ENCODE results near the gene TARBP1. TPM values are rescaled to one million over a fixed set of nuclear protein-coding genes. Genes with fewer than 3 reads are reported as not detected.

Gene TARBP1
- total and polyA plus RNA-seq, 2 experiments from 2014 or later: 12.8 to 22.9 TPM

DNA sequence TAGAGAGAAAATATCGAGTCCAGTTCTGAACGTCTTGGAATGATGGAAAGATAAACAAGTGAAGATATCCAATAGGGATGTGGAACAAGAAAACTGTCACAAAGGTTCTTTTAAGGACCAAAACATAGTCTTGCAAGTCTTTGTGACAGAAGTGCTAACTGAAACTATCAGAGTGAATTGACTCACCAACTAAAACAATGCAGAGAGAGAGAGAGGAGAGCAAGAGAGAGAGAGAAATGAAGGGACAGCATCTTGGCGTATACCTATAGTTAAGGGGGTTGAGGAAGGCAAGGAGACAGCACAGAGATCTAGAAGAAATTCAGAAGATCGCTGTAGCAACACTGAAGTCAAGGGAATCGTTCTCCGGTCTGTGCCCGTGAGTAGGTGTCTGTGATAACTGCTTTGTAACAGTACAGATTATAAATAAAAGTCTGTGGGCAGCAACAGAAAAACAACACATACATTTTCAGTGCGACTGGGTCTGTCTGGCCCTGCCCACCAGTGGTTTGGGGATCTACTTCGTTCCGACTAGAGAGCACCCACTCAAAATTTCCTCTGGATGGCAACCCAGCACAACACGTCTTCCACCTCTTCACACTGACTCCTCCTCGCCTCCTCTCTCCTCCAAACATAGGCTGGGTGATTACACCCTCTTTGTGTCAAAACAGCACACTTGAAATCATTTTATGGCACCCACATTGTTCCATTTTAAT, 110.5 kb downstream of the TARBP1 start:
- H2AFZ ChIP-seq: no peak overlapping the region
- H3K9me2 ChIP-seq (replicated peaks; ENCODE audit: insufficient read depth): no peaks in the 10 kb centered on the region
- H3K4me3 ChIP-seq: no peak overlapping the region
- no peaks in the 10 kb centered on the region for H3K79me2 ChIP-seq
- peaks cover 4% of the 10 kb centered on the region for H3K27me3 ChIP-seq
- H3K4me2 ChIP-seq: no peak overlapping the region
- DNase-seq (ENCODE audit: low spot score): no peak
- H3K4me1 ChIP-seq (ENCODE audit: insufficient read depth): peaks cover 4% of the 10 kb centered on the region
- H4K20me1 ChIP-seq (ENCODE audit: insufficient read depth, poor library complexity, severe bottlenecking): no peaks in the 10 kb centered on the region
- no peaks in the 10 kb centered on the region for H3K36me3 ChIP-seq (replicated peaks; ENCODE audit: insufficient read depth, low read depth)
- TF ChIP-seq EZH2phosphoT487 (IDR thresholded peaks at IDR 0.05; ENCODE audit: low read depth, severe bottlenecking, unreplicated experiment) (no peak), EZH2 (IDR thresholded peaks at IDR 0.05; ENCODE audit: borderline replicate concordance) (no peak)
- TF ChIP-seq, protein P1, sequence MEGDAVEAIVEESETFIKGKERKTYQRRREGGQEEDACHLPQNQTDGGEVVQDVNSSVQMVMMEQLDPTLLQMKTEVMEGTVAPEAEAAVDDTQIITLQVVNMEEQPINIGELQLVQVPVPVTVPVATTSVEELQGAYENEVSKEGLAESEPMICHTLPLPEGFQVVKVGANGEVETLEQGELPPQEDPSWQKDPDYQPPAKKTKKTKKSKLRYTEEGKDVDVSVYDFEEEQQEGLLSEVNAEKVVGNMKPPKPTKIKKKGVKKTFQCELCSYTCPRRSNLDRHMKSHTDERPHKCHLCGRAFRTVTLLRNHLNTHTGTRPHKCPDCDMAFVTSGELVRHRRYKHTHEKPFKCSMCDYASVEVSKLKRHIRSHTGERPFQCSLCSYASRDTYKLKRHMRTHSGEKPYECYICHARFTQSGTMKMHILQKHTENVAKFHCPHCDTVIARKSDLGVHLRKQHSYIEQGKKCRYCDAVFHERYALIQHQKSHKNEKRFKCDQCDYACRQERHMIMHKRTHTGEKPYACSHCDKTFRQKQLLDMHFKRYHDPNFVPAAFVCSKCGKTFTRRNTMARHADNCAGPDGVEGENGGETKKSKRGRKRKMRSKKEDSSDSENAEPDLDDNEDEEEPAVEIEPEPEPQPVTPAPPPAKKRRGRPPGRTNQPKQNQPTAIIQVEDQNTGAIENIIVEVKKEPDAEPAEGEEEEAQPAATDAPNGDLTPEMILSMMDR (IDR thresholded peaks at IDR 0.05; ENCODE audit: poor library complexity): no peak
- H3K9me3 ChIP-seq (ENCODE audit: low read depth): no peaks in the 10 kb centered on the region
- 76% methylated on average over 12 of the region's 12 CpGs for WGBS (ENCODE audit: low lambda C conversion rate, missing lambda C conversion rate)
- H3K27ac ChIP-seq: no peak overlapping the region

DNA sequence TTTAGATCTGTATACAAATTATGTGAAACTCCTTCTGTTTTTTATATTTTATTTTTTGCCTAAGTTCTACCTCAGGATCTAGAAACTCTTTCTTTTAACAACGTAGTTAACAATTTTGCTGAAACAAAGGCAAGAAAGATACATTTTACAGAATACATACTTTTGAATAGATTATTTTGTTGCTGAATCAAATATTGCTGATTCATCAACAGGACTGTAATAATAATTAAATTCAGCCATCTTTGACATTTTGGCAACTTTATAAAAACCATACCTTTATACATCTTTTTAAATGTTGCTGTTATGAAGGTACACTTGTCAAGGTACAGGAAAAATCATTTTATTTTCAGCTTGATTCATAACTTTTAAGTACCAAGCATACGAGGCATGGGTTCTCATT, 116.4 kb downstream of the TARBP1 start:
- H3K4me1 ChIP-seq (ENCODE audit: insufficient read depth): no peaks in the 10 kb centered on the region
- 68% methylated on average over 2 of the region's 2 CpGs for WGBS (ENCODE audit: low lambda C conversion rate, missing lambda C conversion rate)
- H3K9me3 ChIP-seq (ENCODE audit: low read depth): no peaks in the 10 kb centered on the region

DNA sequence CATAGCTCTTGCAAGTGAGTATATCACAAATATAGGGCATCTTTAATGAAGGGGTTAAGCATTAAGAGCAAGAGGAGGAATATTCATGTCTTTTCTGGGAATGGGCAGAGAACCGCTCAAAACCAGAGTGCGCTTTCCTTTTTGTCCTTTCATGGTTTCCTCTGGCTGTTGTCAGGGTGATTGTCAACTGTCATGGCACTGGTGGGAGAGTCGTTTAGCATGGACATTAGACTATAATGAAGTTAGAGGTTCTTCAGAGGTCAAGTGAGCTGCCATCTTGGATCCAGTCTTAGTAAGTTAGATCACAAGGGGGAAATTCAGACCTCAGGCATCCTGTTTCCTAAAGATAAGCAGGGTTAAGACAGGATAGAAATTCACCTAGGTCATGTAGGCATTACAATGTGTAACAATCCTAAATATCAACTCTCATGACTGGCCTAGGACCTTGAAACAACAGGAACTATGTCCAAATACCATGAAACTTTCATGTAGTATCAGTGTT, 117.8 kb downstream of the TARBP1 start:
- Histone ChIP-seq H3K9me3 (ENCODE audit: low read depth) (no peaks in the 10 kb centered on the region), H4K20me1 (ENCODE audit: insufficient read depth, poor library complexity, severe bottlenecking) (no peaks in the 10 kb centered on the region), H3K79me2 (no peaks in the 10 kb centered on the region), H3K4me1 (ENCODE audit: insufficient read depth) (no peaks in the 10 kb centered on the region), H3K36me3 (replicated peaks; ENCODE audit: insufficient read depth, low read depth) (no peaks in the 10 kb centered on the region), H3K27me3 (no peaks in the 10 kb centered on the region), H3K27ac (no peak overlapping the region), H3K4me2 (no peak overlapping the region), H3K4me3 (no peak overlapping the region), H2AFZ (no peak overlapping the region), H3K9me2 (replicated peaks; ENCODE audit: insufficient read depth) (no peaks in the 10 kb centered on the region)
- DNase-seq (ENCODE audit: low spot score): no peak
- WGBS (ENCODE audit: low lambda C conversion rate, missing lambda C conversion rate): 90% methylated on average over 3 of the region's 3 CpGs
- no peak for TF ChIP-seq EZH2phosphoT487 (IDR thresholded peaks at IDR 0.05; ENCODE audit: low read depth, severe bottlenecking, unreplicated experiment)
- TF ChIP-seq EZH2 (IDR thresholded peaks at IDR 0.05; ENCODE audit: borderline replicate concordance): no peak
- TF ChIP-seq, protein P1 (IDR thresholded peaks at IDR 0.05; ENCODE audit: poor library complexity): no peak

More for the DNA sequence above, 116.4 kb downstream of the TARBP1 start:
- no peak overlapping the region for H3K4me2 ChIP-seq
- H4K20me1 ChIP-seq (ENCODE audit: insufficient read depth, poor library complexity, severe bottlenecking): no peaks in the 10 kb centered on the region
- TF ChIP-seq, protein P1 (IDR thresholded peaks at IDR 0.05; ENCODE audit: poor library complexity): no peak
- no peaks in the 10 kb centered on the region for H3K27me3 ChIP-seq
- H3K36me3 ChIP-seq (replicated peaks; ENCODE audit: insufficient read depth, low read depth): no peaks in the 10 kb centered on the region
- H3K4me3 ChIP-seq: no peak overlapping the region
- H3K79me2 ChIP-seq: no peaks in the 10 kb centered on the region
- H2AFZ ChIP-seq: no peak overlapping the region
- no peak for DNase-seq (ENCODE audit: low spot score)
- no peak overlapping the region for H3K27ac ChIP-seq
- H3K9me2 ChIP-seq (replicated peaks; ENCODE audit: insufficient read depth): no peaks in the 10 kb centered on the region
